Measurements from ENCODE around the gene ITM2B.
"Not testable (repeated sequence)": the region's sequence is repeated elsewhere in the genome, so short reads cannot be mapped to it uniquely, and the experiment has no call there.

The ITM2B gene

DNA sequence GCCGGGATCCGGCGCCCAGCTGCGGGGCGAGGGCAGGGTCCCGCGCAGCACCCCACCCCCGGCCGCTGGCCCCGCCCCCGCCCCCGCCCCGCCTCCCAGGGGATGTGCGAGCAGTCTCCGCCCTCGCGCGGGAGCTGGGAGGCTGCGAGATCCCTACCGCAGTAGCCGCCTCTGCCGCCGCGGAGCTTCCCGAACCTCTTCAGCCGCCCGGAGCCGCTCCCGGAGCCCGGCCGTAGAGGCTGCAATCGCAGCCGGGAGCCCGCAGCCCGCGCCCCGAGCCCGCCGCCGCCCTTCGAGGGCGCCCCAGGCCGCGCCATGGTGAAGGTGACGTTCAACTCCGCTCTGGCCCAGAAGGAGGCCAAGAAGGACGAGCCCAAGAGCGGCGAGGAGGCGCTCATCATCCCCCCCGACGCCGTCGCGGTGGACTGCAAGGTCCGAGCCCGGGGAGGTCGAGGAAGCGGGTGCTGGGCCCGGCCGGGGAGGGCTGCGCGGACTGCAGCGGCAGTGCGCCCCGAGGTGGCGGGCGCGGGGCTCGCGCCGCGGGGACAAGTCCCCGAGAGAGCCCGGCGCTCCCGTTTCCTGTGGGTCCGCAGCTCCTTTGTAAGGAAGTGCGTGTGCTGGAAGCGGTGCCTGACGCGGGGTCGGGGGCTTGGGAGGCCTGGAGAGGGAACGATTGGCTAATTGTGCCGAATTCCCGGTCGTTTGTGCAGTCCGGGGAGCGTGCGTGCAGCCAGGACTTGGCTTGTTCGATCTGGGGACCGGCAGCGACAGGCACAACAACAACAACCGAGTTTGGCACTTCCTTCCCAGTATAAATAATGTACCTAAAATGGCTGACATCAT, at the start of gene ITM2B:
ITM2B (plus strand) TSS at position 161 of the 843 bp plus-strand sequence; CDS start at position 316, 155 bp downstream.
- peak; percentile 80 for DNase-seq (ENCODE audit: low spot score)

DNA sequence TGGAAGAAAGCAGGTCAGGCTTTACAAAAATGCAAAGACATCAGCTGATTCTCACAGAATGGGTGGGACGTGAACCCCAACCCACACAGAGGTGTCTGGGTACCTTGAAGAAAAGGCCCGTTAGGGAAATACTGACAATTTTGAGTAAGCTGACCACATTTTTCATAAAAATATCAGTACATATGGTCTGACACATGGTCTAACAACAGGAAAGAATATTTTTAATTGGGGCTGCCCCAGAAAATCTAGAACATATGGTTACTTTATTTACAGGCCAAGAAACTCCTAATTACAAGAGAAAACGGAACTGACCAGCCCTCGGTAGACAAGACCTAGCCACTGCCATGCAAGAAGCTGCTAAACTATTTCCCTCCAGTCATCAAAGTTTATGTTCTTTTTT, 48.7 kb upstream of the ITM2B start:
- no peak for DNase-seq (ENCODE audit: low spot score)

DNA sequence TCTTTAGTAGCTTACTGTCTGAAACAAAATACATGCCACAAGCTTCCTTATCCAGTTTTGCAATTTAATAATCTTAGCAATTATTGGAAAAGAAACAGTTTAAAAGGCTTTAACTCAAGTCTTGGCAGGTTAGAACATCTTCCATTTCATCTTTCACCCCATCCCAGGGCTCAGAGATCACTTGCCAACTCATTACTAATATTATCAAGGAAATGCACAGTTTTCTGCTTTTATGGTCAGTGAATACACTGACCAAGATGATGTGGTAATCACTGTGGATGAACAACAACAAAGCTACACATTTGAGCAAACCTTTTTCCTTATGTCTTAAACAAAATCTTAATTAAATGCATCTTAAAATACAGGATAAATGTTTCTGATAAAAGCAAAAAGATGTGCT, 48.0 kb upstream of the ITM2B start:
- DNase-seq (ENCODE audit: low spot score): no peak

DNA sequence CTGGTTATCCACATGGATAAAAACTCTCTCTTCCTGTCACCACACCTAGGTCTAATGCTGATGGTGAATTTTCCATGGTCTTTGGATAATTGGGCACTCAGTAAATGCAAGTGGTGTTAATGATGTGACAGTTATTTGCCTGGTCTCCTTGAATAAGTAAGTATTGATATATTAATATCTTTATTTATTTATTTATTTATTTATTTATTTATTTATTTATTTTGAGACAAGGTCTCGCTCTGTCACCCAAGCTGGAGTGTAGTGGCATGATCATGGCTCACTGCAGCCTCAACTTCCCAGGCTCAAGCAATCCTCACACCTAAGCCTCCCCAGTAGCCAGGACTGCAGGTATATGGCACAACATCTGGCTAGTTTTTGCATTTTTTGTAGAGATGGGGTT, 46.3 kb upstream of the ITM2B start:
- no peak for DNase-seq (ENCODE audit: low spot score)

DNA sequence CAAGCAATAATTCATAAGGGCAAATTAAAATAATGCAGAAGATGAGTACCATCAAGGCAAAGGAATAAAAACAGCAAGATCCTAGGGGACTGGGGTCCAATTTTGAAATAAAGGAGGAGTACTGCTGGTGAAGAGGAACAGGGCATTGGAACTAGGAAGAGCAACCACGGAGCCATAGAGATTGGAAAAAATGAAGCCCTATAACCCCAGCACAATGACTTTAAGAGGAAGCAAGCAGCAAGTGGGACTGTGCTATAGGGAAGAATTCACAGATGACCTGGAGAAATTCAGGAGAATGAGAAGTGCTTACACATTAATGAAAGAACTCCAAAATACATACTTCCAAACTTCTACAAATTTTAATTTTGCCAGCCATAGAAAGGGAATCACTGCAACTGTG, 44.9 kb upstream of the ITM2B start:
- DNase-seq (ENCODE audit: low spot score): no peak

DNA sequence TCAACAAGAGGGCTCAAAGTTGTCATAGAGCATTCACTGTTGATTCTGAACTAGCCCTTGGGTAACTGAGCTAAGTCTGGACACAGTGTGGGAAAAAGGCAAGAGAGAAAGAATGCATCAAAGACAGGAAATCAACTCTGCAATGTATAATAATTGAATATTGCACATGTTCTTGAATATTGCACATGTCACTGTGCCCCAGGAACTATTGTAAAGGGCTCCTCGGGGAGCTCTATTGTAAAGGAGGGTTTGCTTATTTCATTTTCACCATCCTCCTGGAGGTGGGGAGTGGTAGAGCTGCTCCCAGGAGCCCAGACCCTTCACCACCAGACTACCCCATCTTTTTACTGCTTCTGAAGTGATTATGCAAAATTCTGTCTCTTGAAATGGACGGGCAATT, 44.4 kb upstream of the ITM2B start:
- no peak for DNase-seq (ENCODE audit: low spot score)

DNA sequence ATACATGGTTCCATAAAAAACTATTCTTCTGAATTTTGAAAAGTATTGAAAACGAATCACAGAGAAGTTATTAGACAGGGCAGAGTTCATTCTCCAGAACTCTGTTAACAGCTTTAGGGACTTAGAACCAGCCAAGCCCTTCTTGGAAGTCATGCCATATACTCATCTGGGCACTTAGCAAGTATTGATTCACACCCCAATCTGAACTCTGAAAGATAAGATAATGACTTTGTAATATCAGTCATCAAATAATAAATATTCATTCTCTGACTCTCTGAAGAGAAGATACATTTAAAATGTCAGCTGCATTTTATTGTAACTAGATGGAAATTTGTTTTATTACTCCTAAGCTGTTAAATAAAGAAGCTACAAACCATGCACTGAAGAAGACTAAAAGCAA, 43.8 kb upstream of the ITM2B start:
- DNase-seq (ENCODE audit: low spot score): no peak

DNA sequence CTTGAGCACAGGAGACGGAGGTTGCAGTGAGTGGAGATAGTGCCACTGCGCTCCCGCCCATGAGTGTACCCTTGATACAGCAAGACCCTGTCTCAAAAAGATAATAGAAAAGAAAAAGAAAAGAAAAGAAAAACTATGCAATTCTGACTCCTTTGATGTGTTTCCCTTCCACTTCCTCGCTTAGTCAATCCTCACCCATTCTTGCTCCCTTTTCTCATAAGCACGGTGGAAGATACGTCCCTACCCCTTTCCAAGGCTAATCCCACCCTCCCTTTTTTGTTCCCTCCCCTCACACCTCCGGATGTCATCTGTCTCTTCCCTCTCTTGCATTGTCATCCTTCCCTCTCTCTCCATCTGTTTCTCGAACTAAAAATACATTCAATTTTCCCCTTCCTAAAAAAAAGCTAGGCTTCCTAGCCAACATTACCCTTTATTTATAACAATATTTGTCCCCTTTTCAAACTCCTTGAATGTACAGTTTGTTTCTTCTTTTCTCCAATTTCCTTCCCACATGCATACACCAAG, 40.5 kb upstream of the ITM2B start:
- no peak for DNase-seq (ENCODE audit: low spot score)

DNA sequence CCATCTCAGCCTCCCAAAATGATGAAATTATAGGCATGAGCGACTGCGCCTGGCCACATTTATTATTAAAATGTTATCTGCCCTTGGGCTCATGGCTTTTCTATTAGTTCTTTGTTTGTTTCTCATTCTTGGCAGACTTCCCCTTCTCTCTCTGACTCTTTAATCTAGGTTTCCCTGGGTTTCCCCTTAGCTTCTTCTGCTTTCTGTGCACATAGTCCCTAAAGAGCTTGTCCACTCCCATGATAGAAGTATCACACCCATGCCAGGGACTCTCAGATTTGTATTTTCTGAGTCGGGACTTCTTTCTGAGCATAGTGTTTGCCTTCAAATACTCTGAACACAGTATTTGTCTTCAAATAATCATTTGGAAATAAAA, 38.6 kb upstream of the ITM2B start:
- DNase-seq (ENCODE audit: low spot score): no peak

DNA sequence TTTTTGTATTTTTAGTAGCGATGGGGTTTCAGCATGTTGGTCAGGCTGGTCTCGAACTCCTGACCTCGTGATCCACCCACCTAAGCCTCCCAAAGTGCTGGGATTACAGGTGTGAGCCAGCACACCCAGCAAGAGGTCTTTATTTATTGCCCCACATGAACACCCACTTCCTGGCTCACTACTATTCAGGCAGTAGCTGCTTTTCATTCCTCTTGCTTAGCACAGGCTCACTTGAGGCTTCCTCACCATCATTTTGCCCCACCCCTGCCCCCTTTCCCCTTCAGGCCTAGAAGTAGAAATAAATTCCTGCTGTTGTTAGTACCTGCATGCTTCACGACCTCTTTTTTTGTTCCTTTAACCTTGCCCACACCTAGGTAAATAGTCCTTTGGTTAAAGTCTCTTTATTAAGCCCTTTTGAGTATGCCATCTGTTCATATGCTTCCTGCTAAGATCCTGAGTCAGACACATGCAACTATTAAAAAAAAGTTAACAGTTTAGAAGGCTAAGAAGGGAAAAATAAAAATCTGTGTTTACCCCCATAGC, 33.5 kb upstream of the ITM2B start:
- no peak for DNase-seq (ENCODE audit: low spot score)

DNA sequence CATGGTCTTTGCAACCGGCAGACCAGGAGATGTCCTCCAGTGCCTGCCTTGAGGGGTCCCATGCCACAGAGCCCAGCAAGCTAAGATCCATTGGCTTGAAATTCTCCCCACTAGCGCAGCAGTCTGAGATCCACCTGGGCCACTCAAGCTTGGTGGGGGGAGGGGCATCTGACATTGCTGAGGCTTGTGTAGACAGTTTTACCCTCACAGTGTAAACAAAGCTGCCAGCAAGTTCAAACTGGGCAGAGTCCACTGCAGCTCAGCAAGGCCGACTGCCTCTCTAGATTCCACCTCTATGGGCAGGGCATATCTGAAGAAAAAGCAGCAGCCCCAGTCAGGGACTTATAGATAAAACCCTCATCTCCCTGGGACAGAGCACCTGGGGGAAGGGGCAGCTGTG, 32.0 kb upstream of the ITM2B start:
- no peak for DNase-seq (ENCODE audit: low spot score)

DNA sequence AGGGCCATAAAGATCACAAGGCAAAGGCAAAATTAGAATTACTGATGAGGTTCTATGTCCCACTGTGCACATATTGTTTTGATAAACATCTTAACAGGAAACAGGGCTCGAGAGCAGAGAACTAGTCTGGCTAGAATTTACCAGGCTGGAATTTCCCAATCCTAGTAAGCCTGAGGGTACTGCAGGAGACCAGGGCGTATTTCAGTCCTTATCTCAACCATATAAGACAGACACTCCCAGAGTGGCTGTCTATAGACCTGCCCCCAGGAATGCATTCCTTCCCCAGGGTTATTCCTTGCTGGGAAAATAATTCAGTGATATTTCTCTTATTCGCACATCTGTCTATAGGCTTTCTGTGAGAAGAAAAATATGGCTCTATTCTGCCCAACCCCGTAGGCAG, 25.8 kb upstream of the ITM2B start:
- not testable (repeated sequence) for DNase-seq (ENCODE audit: low spot score)

DNA sequence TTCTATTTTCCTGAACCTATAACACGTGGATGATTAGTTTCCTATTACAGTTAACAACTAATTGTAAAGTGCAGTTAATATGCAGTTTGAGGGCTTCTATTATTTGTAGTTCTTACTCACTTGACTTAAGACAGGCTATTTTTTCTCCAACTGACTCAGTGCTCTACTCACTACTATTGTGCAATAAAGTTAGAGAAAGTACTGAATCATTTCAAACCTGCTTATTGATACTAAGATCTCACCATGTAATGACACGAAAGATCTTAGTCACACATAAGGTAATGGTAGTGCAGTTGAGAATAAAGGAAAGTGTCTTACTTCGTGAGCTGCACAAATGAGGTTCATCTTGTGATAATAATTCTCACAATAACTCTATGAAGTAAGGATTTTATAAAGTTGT, 22.8 kb upstream of the ITM2B start:
- no peak for DNase-seq (ENCODE audit: low spot score)

DNA sequence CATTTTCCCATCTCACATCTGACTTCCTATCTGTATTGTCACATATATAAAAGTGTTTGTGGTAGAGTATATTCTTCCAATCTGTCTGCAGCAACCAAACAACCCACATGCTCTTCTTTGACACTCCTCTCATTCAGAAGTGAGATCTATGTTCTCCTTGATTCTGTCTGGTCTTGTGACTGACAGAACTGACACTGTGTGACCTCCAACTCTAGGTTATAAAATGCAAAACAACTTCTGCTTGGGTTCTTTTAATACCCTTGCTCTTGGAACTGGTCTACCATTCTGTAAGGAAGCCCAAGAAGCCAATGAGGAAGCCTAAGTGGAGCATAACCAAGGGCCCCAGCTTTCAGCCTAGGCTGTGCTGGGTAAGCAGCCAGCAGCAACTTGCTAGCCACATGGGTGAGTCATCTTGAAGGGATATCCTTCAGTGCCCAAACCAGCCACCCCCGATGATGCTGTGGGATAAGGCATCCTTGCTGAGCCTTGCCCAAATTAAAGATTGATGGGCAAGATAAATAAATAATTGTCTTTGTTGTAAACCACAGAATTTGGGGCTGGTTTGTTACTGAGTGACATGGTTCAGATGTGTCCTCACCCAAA, 18.4 kb upstream of the ITM2B start:
- DNase-seq (ENCODE audit: low spot score): no peak

DNA sequence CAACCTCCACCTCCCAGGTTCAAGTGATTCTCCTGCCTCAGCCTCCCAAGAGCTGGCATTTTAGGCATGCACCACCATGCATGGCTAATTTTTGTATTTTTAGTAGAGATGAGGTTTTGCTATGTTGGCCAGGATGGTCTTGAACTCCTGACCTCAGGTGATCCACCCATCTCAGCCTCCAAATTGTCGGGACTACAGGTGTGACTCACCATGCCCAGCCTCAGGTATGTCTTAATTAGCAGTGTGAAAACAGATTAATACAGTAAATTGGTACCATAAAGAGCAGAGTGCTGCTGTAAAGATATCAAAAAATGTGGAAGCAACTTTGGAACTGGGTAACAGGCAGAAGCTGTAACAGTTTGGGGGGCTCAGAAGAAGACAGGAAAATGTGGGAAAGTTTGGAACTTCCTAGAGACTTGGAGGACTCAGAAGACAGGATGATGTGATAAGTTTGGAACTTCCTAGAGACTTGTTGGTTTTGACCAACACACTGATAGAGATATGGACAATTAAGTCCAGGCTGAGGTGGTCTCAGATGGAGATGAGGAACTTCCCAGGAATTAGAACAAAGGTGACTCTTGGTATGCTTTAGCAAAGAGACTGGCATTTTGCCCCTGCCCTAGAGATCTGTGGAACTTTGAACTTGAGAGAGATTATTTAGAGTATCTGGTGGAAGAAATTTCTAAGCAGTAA, 17.3 kb upstream of the ITM2B start:
- DNase-seq (ENCODE audit: low spot score): not testable (repeated sequence)

DNA sequence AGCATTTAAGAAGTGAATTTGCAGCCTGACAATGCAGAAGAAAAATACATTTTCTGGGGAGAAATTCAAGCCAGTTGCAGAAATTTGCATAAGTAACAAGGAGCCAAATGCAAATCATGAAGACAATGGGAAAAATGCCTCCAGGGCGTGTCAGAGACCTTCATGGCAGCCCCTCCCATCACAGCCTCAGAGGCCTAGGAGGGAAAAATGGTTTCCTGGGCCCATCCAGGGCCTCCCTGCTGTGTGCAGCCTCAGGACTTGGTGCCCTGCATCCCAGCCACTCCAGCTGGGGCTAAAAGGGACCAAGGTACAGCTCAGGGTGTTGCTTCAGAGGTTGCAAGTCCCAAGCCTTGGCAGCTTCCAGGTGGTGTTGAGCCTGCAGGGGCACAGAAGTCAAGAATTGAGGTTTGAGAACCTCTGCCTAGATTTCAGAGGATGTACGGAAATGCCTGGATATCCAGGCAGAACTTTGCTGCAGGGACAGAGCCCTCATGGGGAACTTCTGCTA, 16.7 kb upstream of the ITM2B start:
- no peak for DNase-seq (ENCODE audit: low spot score)

DNA sequence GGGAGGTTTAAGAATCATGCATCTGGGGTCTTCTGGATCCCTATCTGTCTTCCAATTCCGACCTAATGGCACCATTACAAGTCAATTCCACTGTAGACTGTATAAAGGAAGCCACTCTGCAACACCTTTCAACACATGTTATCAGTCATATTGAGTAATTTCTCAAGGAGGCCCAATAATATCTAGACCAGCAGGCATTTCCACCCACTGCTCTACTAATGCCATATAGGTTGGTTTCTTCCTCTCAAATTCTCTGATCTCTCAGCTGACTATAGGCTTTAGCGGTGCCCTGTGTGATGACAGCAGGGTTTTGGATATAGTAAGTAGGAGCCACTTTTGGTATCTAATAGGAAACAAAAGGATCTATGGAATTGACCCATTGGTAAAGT, 12.4 kb upstream of the ITM2B start:
- DNase-seq (ENCODE audit: low spot score): no peak

DNA sequence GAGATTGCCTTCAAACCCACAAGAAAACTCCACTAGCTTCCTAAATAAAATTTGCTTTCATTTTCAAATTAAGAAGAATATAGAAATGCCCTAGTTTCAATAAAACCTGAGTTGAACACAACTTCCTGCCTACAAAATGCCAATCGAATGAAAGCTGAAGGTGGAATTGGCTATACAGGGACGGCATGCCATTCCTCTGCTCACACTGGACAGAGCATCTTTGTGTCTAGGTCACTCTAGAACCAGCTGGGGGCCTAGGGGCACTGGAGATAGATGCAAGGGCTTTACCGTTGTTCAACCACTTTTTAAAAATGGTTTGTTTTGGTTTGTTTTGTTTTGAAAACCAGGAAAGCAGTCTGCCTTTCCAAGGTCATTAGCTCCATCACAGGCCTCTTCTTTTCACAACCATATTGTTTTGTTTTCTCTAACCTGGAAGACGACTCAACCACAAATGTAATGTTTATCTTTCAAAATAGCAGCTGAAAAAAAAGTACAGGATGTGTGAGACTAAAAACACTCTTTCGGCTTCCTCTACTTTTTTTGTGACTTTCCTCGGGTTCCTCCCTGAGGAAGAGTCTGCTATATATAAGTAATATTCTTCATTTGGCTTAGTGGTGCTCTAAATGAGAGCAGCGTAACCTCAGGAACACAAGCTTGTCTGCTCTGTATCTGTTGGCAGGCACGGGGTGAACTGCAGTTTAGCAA, 11.9 kb upstream of the ITM2B start:
- no peak for DNase-seq (ENCODE audit: low spot score)

DNA sequence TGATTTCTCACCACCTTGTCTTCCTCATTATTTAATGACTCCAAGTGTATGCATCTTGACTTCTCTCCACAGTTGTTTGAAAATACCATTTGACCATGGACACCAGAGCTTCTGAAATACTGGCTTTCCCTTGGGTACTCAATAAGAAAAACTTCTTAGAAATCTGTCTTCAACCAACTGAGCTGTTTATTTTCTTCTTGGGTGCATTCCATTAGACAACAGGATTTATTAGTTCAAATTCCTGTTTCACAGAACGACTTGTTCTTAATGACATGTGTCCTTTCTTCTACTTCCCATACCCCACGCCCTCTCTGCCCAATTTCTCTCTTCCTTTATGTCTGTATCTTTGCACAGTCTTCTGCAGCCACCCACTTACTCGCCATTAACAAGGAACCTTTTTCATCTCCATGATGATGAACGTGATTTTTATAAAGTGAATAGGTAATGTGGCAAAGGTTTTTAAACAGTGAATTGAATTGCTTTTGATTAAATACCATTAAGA, 11.3 kb upstream of the ITM2B start:
- DNase-seq (ENCODE audit: low spot score): no peak

DNA sequence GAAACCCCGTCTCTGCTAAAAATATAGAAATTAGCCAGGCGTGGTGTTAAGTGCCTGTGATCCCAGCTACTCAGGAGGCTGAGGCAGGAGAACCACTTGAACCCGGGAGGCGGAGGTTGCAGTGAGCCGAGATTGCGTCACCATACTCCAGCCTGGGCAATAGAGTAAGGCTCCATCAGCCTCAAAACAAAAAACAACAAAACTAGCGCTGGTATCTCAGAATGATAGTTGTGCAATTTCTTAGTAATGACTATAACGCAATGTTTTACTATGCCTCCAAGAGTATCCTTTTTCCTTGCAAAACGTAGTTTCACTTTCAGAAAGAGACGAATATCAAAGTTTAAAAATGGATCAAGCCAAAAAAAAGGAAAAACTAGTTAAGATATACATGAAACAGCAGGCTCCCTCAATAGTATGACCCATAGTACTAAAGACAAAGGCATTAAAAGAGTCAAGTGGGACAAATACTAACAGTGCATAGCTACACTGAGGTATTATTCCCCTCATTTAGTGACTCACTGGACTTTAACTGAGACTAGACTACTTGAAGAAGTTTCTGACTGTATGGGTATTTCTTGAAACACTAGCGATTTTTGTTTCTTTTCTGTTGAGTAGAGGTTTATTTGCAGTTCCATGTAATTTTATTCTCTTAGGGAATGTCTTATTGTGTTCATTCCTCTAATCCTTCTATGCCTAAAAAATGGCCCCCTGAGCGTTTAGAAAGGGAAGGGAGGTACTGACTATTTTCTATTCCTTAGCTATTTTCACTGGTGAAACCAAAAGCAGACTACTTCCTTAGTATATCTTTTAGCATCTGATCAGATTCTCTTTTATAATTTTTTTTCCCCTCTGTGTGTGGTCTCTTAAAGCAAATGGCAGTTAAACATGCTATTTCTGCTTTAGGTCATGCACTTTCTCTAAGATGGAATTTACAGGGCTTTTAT, 10.4 kb upstream of the ITM2B start:
- DNase-seq (ENCODE audit: low spot score): no peak

DNA sequence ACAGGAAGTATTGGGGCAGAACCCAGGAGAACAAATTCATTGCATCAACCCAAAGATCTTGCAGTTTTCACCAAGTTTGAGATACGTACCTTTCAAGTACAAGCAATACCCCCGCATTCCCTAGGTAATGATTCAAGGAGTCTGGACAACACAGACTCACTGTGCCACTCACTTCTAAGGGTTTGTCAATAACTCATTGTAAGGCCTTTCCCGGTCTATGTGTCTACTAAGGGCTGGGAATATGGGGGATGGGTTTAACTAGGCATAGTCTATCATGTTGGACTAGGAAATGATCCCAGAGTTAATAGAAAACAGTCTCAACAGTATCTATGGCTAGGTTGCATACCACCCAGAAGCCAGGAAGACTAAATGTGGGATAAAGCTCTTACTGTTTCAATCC, 8.3 kb upstream of the ITM2B start:
- DNase-seq (ENCODE audit: low spot score): no peak

All from putamen (tissue), 1 donor.